K562 (cell line): ENCODE results near the gene HIVEP1. TPM values are rescaled to one million over a fixed set of nuclear protein-coding genes. Genes with fewer than 3 reads are reported as not detected.
A peak's percentile ranks its signal among the peaks of the same experiment; 100 is the strongest.

ENCODE experiments used
- ATAC-seq: fragments of 200-7000 bp; cut with Tn5 transposase; 3 replicates; pipeline ENCODE4 v1.9.1; 2020; ENCODE audit warnings: moderate library complexity
- BruUV-seq: library from RNA; stranded (reverse); fragments of 400-500 nt; replicated peaks from 2 replicates; lab custom pipeline; 2021; lab: Mats Ljungman, UMichigan
- CTCF ChIA-PET: fragments of 300-600 bp; formaldehyde crosslinking; extraction: SDS; loops from one replicate; lab custom pipeline; 2021; ENCODE audit warnings: low intra/inter-chr PET ratio; lab: Yijun Ruan, JAX
- POLR2A ChIA-PET: fragments of 300-600, 350-650 bp; sonication (Branson Sonifier 250); formaldehyde crosslinking; extraction: SDS; loops from one replicate; lab custom pipeline; 2021; ENCODE audit warnings: antibody characterized with exemption, inconsistent platforms; lab: Yijun Ruan, JAX
- DNase-seq, 4 experiments: peaks; one replicate each; pipeline versions ENCODE4 v3.0.0 to v3.0.0-alpha.2; 2011 to 2018; ENCODE audit warnings: low spot score in 3 of 4, mixed read lengths in 3 of 4; ENCODE audit errors: extremely low read depth in 1 of 4
- FAIRE-seq: peaks from 2 replicates; lab custom pipeline; 2011; peaks lifted over from hg19 to GRCh38; lab: Jason Lieb, UNC
- H2AFZ ChIP-seq: 2 replicates; pipeline ENCODE4 v1.6.0; 2011; ENCODE audit warnings: low read depth, low read length, control low read depth, inconsistent platforms
- H3K27ac ChIP-seq: fragments of 200-600 bp; 3 replicates; pipeline ENCODE4 v1.8.0; 2011; ENCODE audit warnings: low read depth, mild to moderate bottlenecking, control low read depth, inconsistent platforms, low read length, moderate library complexity, mixed read lengths; ENCODE audit errors: extremely low read depth
- H3K27me3 ChIP-seq, 2 experiments: fragments of 300-600 bp in 1 of 2; 2 replicates in 1 of 2; 3 replicates in 1 of 2; pipeline versions ENCODE4 v1.6.0 to v1.8.0; 2011; ENCODE audit warnings: inconsistent platforms in 2 of 2, low read length in 2 of 2, mild to moderate bottlenecking in 1 of 2, mixed read lengths in 1 of 2, moderate library complexity in 1 of 2; ENCODE audit not compliant: control insufficient read depth in 2 of 2, insufficient read depth in 2 of 2
- H3K36me3 ChIP-seq: fragments of 300-600 bp; 3 replicates; pipeline ENCODE4 v1.8.0; 2011; ENCODE audit warnings: mild to moderate bottlenecking, low read length, inconsistent platforms; ENCODE audit not compliant: control insufficient read depth, insufficient read depth
- H3K4me1 ChIP-seq, 2 experiments: fragments of 200-600 bp in 1 of 2; replicated peaks in 1 of 2; 2 replicates in 1 of 2; 3 replicates in 1 of 2; pipeline versions ENCODE4 v1.5.1 to v1.8.0; 2011; ENCODE audit warnings: inconsistent platforms in 2 of 2, low read length in 2 of 2, mild to moderate bottlenecking in 1 of 2, mixed read lengths in 1 of 2, moderate library complexity in 1 of 2; ENCODE audit not compliant: control insufficient read depth in 2 of 2, insufficient read depth in 2 of 2
- H3K4me2 ChIP-seq: 2 replicates; pipeline ENCODE4 v1.6.1; 2011; ENCODE audit warnings: low read length, control low read depth, inconsistent platforms, mixed read lengths; ENCODE audit not compliant: insufficient read depth
- H3K4me3 ChIP-seq: fragments of 200-600 bp; sonication (generic), shearing (Covaris generic); 2 replicates; pipeline ENCODE4 v1.5.1; 2016; ENCODE audit warnings: control low read depth, inconsistent platforms
- H3K79me2 ChIP-seq: fragments of 200-600 bp; 3 replicates; pipeline ENCODE4 v1.8.0; 2011; ENCODE audit warnings: low read length, inconsistent platforms; ENCODE audit not compliant: control insufficient read depth, insufficient read depth
- H3K9ac ChIP-seq, 2 experiments: 2 replicates each; pipeline versions ENCODE4 v1.6.0 to v1.6.1; 2011; ENCODE audit warnings: low read depth in 2 of 2, low read length in 2 of 2, control low read depth in 1 of 2, inconsistent platforms in 1 of 2, mild to moderate bottlenecking in 1 of 2, mixed read lengths in 1 of 2; ENCODE audit not compliant: insufficient read depth in 1 of 2
- H3K9me1 ChIP-seq: one replicate; pipeline ENCODE4 v1.6.0; 2011; ENCODE audit warnings: inconsistent platforms, mild to moderate bottlenecking, low read length, moderate library complexity; ENCODE audit not compliant: control insufficient read depth, insufficient read depth
- H3K9me3 ChIP-seq: replicated peaks from 2 replicates; pipeline ENCODE4 v1.5.1; 2011; ENCODE audit warnings: low read depth, low read length, inconsistent platforms; ENCODE audit not compliant: control insufficient read depth, insufficient read depth
- H4K20me1 ChIP-seq: replicated peaks from 2 replicates; pipeline ENCODE4 v1.6.1; 2011; ENCODE audit warnings: low read length, inconsistent platforms, mixed read lengths; ENCODE audit not compliant: control insufficient read depth, insufficient read depth
- ATF7 ChIP-seq: fragments of 450-650 bp; IDR thresholded peaks from 2 replicates; pipeline ENCODE4 v1.7.1; 2014; ENCODE audit warnings: mild to moderate bottlenecking, moderate library complexity
- CC2D1A ChIP-seq: fragments of 450-650 bp; IDR thresholded peaks from 2 replicates; pipeline ENCODE4 v1.6.1; 2017; ENCODE audit warnings: mild to moderate bottlenecking
- CTBP1 ChIP-seq: fragments of 450-650 bp; IDR thresholded peaks from 2 replicates; pipeline ENCODE4 v1.6.1; 2016; ENCODE audit warnings: borderline replicate concordance
- ELK1 ChIP-seq: sonication (generic); formaldehyde crosslinking; IDR thresholded peaks from 2 replicates; pipeline ENCODE4 v1.8.1; 2022; ENCODE audit warnings: missing genetic modification reagents
- ETS1 ChIP-seq: conservative IDR thresholded peaks from 2 replicates; pipeline ENCODE4 v1.6.1; 2011; ENCODE audit warnings: low read depth, mild to moderate bottlenecking, low read length; ENCODE audit not compliant: control insufficient read depth
- HMG20B ChIP-seq: fragments of 250-450 bp; sonication (Bioruptor Pico); IDR thresholded peaks from 2 replicates; pipeline ENCODE4 v1.5.0; 2021; ENCODE audit warnings: mild to moderate bottlenecking
- HNRNPLL ChIP-seq: fragments of 200-400 bp; formaldehyde crosslinking; IDR thresholded peaks from 2 replicates; pipeline ENCODE4 v1.6.1; 2017; ENCODE audit warnings: low read length, low read depth, mild to moderate bottlenecking; ENCODE audit not compliant: poor library complexity, severe bottlenecking
- SMARCA5 ChIP-seq: fragments of 450-650 bp; IDR thresholded peaks from 2 replicates; pipeline ENCODE4 v1.6.1; 2016
- TBP ChIP-seq: optimal IDR thresholded peaks from 2 replicates; pipeline ENCODE3; 2011; ENCODE audit warnings: low read depth, low read length, improper control_type of control experiment
- YBX1 ChIP-seq: fragments of 450-650 bp; IDR thresholded peaks from 2 replicates; pipeline ENCODE4 v1.7.1; 2016; ENCODE audit warnings: mild to moderate bottlenecking
- ZNF23 ChIP-seq: fragments of 250-450 bp; sonication (Bioruptor Pico); IDR thresholded peaks from 2 replicates; pipeline ENCODE4 v1.4.0; 2020; ENCODE audit warnings: mild to moderate bottlenecking
- ZNF311 ChIP-seq: fragments of 250-450 bp; sonication (Bioruptor Pico); IDR thresholded peaks from 2 replicates; pipeline ENCODE4 v1.4.0; 2020; ENCODE audit warnings: mild to moderate bottlenecking, moderate library complexity
- ZNF780A ChIP-seq: fragments of 250-450 bp; sonication (Bioruptor Pico); IDR thresholded peaks from 2 replicates; pipeline ENCODE4 v1.5.0; 2021; ENCODE audit warnings: mild to moderate bottlenecking
- WGBS: fragments of 100-300 bp; shearing (Covaris generic); methylation state at CpG from one replicate; pipeline ENCODE4 v1.1.6; 2016; ENCODE audit warnings: low coverage, mixed read lengths; ENCODE audit not compliant: insufficient coverage; ENCODE audit errors: missing lambda C conversion rate; 5-methylcytosine and 5-hydroxymethylcytosine counted together
- in situ Hi-C: fragments of 300-500 bp; cut with MboI; formaldehyde crosslinking; loops from 4 replicates; pipeline ENCODE4 v1.15.0; 2018; ENCODE audit warnings: inconsistent platforms, mixed read lengths
- intact Hi-C: fragments of 100-400 bp; cut with micrococcal nuclease; formaldehyde crosslinking; loops from 2 replicates; pipeline ENCODE4 v1.14.2; 2022
- polyA plus RNA-seq, 8 experiments: library from polyadenylated mRNA; depleted of rRNA in 4 of 8; stranded (reverse) in 5 of 8; unstranded in 3 of 8; fragments of >200 nt; fragmentation: Nextera tagmentation in 2 of 8; fragmentation: Illumina TruSeq in 1 of 8; extraction: Ambion mirVana in 2 of 8; extraction: Trizol in 1 of 8; gene quantifications; 2 replicates each; pipeline versions ENCODE4 v1.2.1 to v1.2.3, GENCODE V29; 2011 to 2014; ENCODE audit warnings: inconsistent platforms in 1 of 8, missing spikeins in 1 of 8
- total RNA-seq, 7 experiments: library from RNA; depleted of rRNA in 6 of 7; stranded (reverse); fragments of >200 nt in 6 of 7; fragmentation: Illumina TruSeq in 2 of 7; extraction: Trizol in 2 of 7; gene quantifications; 2 replicates each; pipeline versions ENCODE4 v1.2.1 to v1.2.3, GENCODE V29; 2011 to 2021; ENCODE audit warnings: low replicate concordance in 1 of 7
- TF ChIP-seq, protein P1 (sequence below): fragments of 250-450 bp; sonication (Bioruptor Pico); IDR thresholded peaks from 2 replicates; pipeline ENCODE4 v1.4.0; 2020; ENCODE audit warnings: borderline replicate concordance

The HIVEP1 gene
- total and polyA plus RNA-seq, 9 of the 15 experiments (the other 6 are each of a cell fraction or from before 2014, with no cell fraction given), result 6.0 to 33.3 (median 21.7) TPM

GRCh38 chr6:12024699-12025434 lies 12.8 kb downstream of the HIVEP1 start:
- peak; percentile 15 for ATAC-seq
- Histone ChIP-seq H4K20me1 (no peaks in the 10 kb centered on the region), H2AFZ (no peak overlapping the region), H3K36me3 (peaks cover 74% of the 10 kb centered on the region), H3K9me3 (peaks cover 4% of the 10 kb centered on the region), H3K4me2 (no peak overlapping the region), H3K27ac (peak overlapping the region; percentile 45; the same call in 1 of the 3 replicates), H3K9me1 (no peaks in the 10 kb centered on the region), H3K79me2 (peaks cover 98% of the 10 kb centered on the region), H3K27me3 (no peaks in the 10 kb centered on the region), H3K4me3 (no peak overlapping the region), H3K4me1 (peaks cover 17 to 45% of the 10 kb centered on the region in 2 experiments)
- 85% methylated on average over 4 of the region's 4 CpGs for WGBS
- DNase-seq, result no peak
- FAIRE-seq, result no peak
- POLR2A ChIA-PET, result no interaction called here
- intact Hi-C loops, result no loop called here
- no peak for TF ChIP-seq ELK1 (CRISPR knock-in tag)
- TF ChIP-seq TBP, result no peak
- TF ChIP-seq CC2D1A, result no peak
- TF ChIP-seq ETS1, result no peak
- TF ChIP-seq CTBP1, result no peak
- TF ChIP-seq ZNF780A, result no peak
- TF ChIP-seq YBX1, result no peak
- TF ChIP-seq SMARCA5, result no peak
- TF ChIP-seq, protein P1, sequence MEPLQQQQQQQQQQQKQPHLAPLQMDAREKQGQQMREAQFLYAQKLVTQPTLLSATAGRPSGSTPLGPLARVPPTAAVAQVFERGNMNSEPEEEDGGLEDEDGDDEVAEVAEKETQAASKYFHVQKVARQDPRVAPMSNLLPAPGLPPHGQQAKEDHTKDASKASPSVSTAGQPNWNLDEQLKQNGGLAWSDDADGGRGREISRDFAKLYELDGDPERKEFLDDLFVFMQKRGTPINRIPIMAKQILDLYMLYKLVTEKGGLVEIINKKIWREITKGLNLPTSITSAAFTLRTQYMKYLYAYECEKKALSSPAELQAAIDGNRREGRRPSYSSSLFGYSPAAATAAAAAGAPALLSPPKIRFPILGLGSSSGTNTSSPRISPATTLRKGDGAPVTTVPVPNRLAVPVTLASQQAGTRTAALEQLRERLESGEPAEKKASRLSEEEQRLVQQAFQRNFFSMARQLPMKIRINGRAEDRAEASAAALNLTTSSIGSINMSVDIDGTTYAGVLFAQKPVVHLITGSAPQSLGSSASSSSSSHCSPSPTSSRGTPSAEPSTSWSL (CRISPR knock-in tag), result no peak
- TF ChIP-seq HNRNPLL, result no peak
- TF ChIP-seq ZNF23 (CRISPR knock-in tag), result no peak
- TF ChIP-seq ATF7, result no peak
- TF ChIP-seq ZNF311 (CRISPR knock-in tag), result no peak
- TF ChIP-seq HMG20B (CRISPR knock-in tag), result no peak
- TF ChIP-seq, all 486 proteins: peak for 0
- BruUV-seq, result no TSS peak
- H3K9ac ChIP-seq, result 0 out of 4 replicates have a peak overlapping the region, but pooled peaks of 1 of the 2 experiments have one; percentile 75
- in situ Hi-C loops, result no loop called here
- CTCF ChIA-PET, result no interaction called here
